Activated CD4-positive, alpha-beta memory T cell treated with anti-CD3 and anti-CD28 coated beads for 36 hours (primary cell): ENCODE measurements around the gene KRTAP19-4. TPM values are rescaled to one million over a fixed set of nuclear protein-coding genes. Genes with fewer than 3 reads are reported as not detected.
"Not testable (repeated sequence)": the region's sequence is repeated elsewhere in the genome, so short reads cannot be mapped to it uniquely, and the experiment has no call there.

Source experiments
- CTCF ChIA-PET: fragments of 350-600 bp; sonication (Branson Sonifier 250); formaldehyde crosslinking; loops from one replicate; lab custom pipeline; 2021; ENCODE audit warnings: antibody characterized with exemption, inconsistent platforms; lab: Charles Lee
- POLR2A ChIA-PET: fragments of 350-600 bp; sonication (Branson Sonifier 250); formaldehyde crosslinking; loops from one replicate; lab custom pipeline; 2021; ENCODE audit warnings: antibody characterized with exemption; lab: Charles Lee
- DNase-seq: peaks from one replicate; pipeline ENCODE4 v3.0.0-alpha.2; 2020
- H3K27ac Mint-ChIP-seq: one replicate; pipeline ENCODE4 v1.8.0; 2021; ENCODE audit warnings: mixed read lengths
- H3K27me3 Mint-ChIP-seq: one replicate; pipeline ENCODE4 v1.8.0; 2021; ENCODE audit warnings: mixed read lengths
- H3K36me3 Mint-ChIP-seq: one replicate; pipeline ENCODE4 v1.8.0; 2021; ENCODE audit warnings: mixed read lengths
- H3K4me1 Mint-ChIP-seq: one replicate; pipeline ENCODE4 v1.8.0; 2021; ENCODE audit warnings: low read depth, mixed read lengths
- H3K4me3 Mint-ChIP-seq: one replicate; pipeline ENCODE4 v1.8.0; 2021; ENCODE audit warnings: mild to moderate bottlenecking, mixed read lengths
- H3K9me3 Mint-ChIP-seq: one replicate; pipeline ENCODE4 v1.8.0; 2021; ENCODE audit warnings: mixed read lengths
- intact Hi-C: fragments of 100-400 bp; cut with micrococcal nuclease; formaldehyde crosslinking; loops from one replicate; pipeline ENCODE4 v1.15.1; 2023
- total RNA-seq, 2 experiments: library from RNA; stranded (reverse); gene quantifications; one replicate each; pipeline ENCODE4 v1.2.3, GENCODE V29; 2021

KRTAP19-4 gene
- total RNA-seq = not detected

GRCh38 chr21:30497065-30497464 lies at the start of gene KRTAP19-4:
KRTAP19-4 (minus strand) TSS chr21:30497165; CDS start chr21:30497110, 55 bp downstream.
- no peak within 1 kb of the TSS for H3K27ac Mint-ChIP-seq
- CTCF ChIA-PET = no interaction called here
- H3K36me3 Mint-ChIP-seq = no peaks in the 10 kb centered on the region
- H3K9me3 Mint-ChIP-seq = no peaks in the 10 kb centered on the region
- H3K27me3 Mint-ChIP-seq = peaks cover 2% of the 10 kb centered on the region
- POLR2A ChIA-PET = no interaction called here
- no peak for DNase-seq
- intact Hi-C loops = no loop called here
- no peaks in the 10 kb centered on the region for H3K4me1 Mint-ChIP-seq
- no peak within 1 kb of the TSS for H3K4me3 Mint-ChIP-seq

DNA sequence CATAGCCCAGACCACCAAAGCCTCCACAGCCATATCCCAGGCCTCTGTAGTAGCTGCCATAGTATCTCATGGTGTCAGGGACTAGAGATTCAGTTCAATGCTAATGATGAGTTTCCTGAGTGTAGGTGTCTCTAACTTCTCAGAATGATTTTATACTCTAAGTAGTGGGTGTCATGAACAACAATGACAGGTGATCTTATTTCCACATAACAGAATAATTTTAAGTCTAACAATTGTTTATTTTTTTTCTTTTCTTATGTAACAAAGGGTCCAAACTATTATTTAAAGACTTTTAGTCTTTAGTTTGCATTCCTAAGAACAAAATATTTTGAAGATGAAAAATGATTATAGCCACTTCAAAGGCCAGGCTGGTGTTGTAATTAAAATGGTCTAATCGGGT lies 44.8 kb upstream of the KRTAP19-4 start, which contains the start of gene KRTAP19-6:
Gene KRTAP19-6, minus strand, starts transcription at position 101 of the 400 bp plus-strand sequence. Its CDS starts 31 bp downstream, at position 70.
- no peak for DNase-seq
- H3K4me1 Mint-ChIP-seq = no peaks in the 10 kb centered on the region
- no peaks in the 10 kb centered on the region for H3K9me3 Mint-ChIP-seq
- no peak within 1 kb of the TSS for H3K27ac Mint-ChIP-seq
- no peaks in the 10 kb centered on the region for H3K36me3 Mint-ChIP-seq
- no peaks in the 10 kb centered on the region for H3K27me3 Mint-ChIP-seq
- H3K4me3 Mint-ChIP-seq = no peak within 1 kb of the TSS
- ChIA-PET POLR2A (no interaction called here), CTCF (no interaction called here)
- intact Hi-C loops = no loop called here

DNA sequence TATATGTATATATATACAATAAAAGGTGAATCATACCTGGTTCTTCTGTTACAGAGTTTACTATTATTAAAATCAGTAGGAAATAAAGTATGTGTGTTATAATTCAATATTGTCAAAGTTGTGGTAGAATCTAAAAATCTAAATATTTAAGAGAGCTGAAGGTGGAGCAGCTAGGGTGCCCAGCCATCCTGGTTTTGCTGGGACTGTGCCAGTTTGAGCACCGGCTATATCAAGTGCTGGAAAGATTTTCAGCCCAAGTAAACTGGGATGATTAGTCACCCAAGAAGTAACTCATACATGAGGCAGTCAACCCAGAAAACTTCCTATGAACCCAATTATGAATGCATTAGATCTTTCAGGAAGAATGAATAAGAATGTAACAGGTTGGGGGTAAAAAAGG lies 21.9 kb upstream of the KRTAP19-4 start:
- peaks cover 4% of the 10 kb centered on the region for H3K9me3 Mint-ChIP-seq
- H3K4me1 Mint-ChIP-seq = no peaks in the 10 kb centered on the region
- no peak for DNase-seq
- no peaks in the 10 kb centered on the region for H3K36me3 Mint-ChIP-seq
- intact Hi-C loops = no loop called here
- H3K4me3 Mint-ChIP-seq = no peak overlapping the region
- H3K27ac Mint-ChIP-seq = no peak overlapping the region
- CTCF ChIA-PET = no interaction called here
- POLR2A ChIA-PET = no interaction called here
- no peaks in the 10 kb centered on the region for H3K27me3 Mint-ChIP-seq

DNA sequence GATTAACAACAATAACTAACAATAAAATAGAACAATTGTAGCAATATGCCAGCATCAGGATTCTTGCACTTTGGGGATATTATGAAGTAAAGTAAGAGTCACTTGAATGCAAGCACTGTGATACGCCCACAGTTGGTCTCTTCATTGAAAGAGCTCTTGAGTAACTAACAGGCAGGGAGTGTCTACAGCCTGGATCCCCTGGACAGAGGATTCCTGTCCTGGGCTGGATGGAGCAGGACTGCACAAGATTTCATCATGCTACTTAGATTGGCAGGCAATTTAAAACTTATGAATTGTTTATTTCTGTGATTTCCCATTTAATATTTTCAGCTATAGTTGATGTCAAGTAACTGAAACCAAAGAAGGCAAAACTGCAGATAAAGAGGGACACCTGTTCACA lies 18.7 kb upstream of the KRTAP19-4 start:
- H3K4me1 Mint-ChIP-seq = no peaks in the 10 kb centered on the region
- CTCF ChIA-PET = no interaction called here
- no peaks in the 10 kb centered on the region for H3K27me3 Mint-ChIP-seq
- no peak overlapping the region for H3K27ac Mint-ChIP-seq
- POLR2A ChIA-PET = no interaction called here
- no peaks in the 10 kb centered on the region for H3K9me3 Mint-ChIP-seq
- H3K36me3 Mint-ChIP-seq = no peaks in the 10 kb centered on the region
- no peak for DNase-seq
- no peak overlapping the region for H3K4me3 Mint-ChIP-seq
- intact Hi-C loops = no loop called here

- peak; percentile 13 for DNase-seq
- H3K4me1 Mint-ChIP-seq, H3K27ac Mint-ChIP-seq, H3K27me3 Mint-ChIP-seq, H3K9me3 Mint-ChIP-seq, POLR2A ChIA-PET, H3K36me3 Mint-ChIP-seq, H3K4me3 Mint-ChIP-seq: not testable (repeated sequence)
- intact Hi-C loops = loop anchor here (1.0 kb wide), 2 partner anchors 229 to 581 kb away; no protein-coding TSS in a partner anchor
- CTCF ChIA-PET = interaction anchor here (0.9 to 2.0 kb wide), 8 partner anchors 12 to 582 kb away, joined by 3 to 7 read pairs (median 3); partner anchors contain the start of gene KRTAP19-3
These were observed 8.7 kb upstream of the KRTAP19-4 start for GRCh38 chr21:30505621-30506205.

DNA sequence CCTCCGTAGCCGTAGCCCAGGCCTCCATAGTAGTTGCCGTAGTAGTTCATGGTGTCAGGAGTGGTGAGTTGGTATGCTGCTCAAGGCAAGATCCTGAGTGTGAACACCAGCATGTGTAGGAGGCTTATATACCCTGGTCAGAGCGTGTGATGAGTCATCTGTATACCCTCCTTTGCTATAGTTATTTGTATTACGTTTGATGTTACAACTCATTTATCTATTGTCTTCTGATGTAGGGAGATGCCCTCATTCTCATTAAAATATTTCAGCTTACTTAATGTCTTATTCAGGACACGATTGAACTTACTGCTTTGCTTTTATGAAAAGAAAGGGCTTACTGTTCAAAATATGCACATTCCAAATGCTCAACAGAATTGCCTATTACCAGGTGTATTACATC lies 5.1 kb upstream of the KRTAP19-4 start, which contains the start of gene KRTAP19-5:
Gene KRTAP19-5, minus strand, starts transcription at position 101 of the 400 bp plus-strand sequence. Its CDS starts 51 bp downstream, at position 50.
- H3K27ac Mint-ChIP-seq = no peak within 1 kb of the TSS
- H3K4me3 Mint-ChIP-seq = no peak within 1 kb of the TSS
- no peaks in the 10 kb centered on the region for H3K9me3 Mint-ChIP-seq
- peaks cover 3% of the 10 kb centered on the region for H3K27me3 Mint-ChIP-seq
- H3K36me3 Mint-ChIP-seq = no peaks in the 10 kb centered on the region
- intact Hi-C loops = no loop called here
- no peak for DNase-seq
- POLR2A ChIA-PET = no interaction called here
- CTCF ChIA-PET = no interaction called here
- H3K4me1 Mint-ChIP-seq = no peaks in the 10 kb centered on the region

- peaks cover 2% of the 10 kb centered on the region for H3K9me3 Mint-ChIP-seq
- H3K36me3 Mint-ChIP-seq = no peaks in the 10 kb centered on the region
- no peak within 1 kb of the TSS for H3K4me3 Mint-ChIP-seq
- POLR2A ChIA-PET = no interaction called here
- no peaks in the 10 kb centered on the region for H3K27me3 Mint-ChIP-seq
- H3K27ac Mint-ChIP-seq = no peak within 1 kb of the TSS
- no peak for DNase-seq
- CTCF ChIA-PET = interaction anchor here (1.1 kb wide), 1 partner anchor 13 kb away, joined by 3 read pairs; no protein-coding TSS in a partner anchor
- intact Hi-C loops = no loop called here
- no peaks in the 10 kb centered on the region for H3K4me1 Mint-ChIP-seq
These were observed 5.0 kb downstream of the KRTAP19-4 start, which contains the start of gene KRTAP19-3 for GRCh38 chr21:30491963-30492428. KRTAP19-3 (minus strand) TSS chr21:30492013; CDS start chr21:30491957, 56 bp downstream.

- Mint-ChIP-seq H3K9me3 (peaks cover 23% of the 10 kb centered on the region), H3K27ac (no peak within 1 kb of the TSS), H3K36me3 (no peaks in the 10 kb centered on the region), H3K4me3 (no peak within 1 kb of the TSS), H3K4me1 (no peaks in the 10 kb centered on the region), H3K27me3 (no peaks in the 10 kb centered on the region)
- ChIA-PET POLR2A (interaction anchor here (0.6 kb wide), 1 partner anchor 8 kb away, joined by 3 read pairs; no protein-coding TSS in a partner anchor), CTCF (no interaction called here)
- DNase-seq = no peak
- intact Hi-C loops = no loop called here
These were observed 9.6 kb downstream of the KRTAP19-4 start, which contains the start of gene KRTAP19-2 for GRCh38 chr21:30487336-30487735. KRTAP19-2 (minus strand) TSS chr21:30487436; CDS start chr21:30487348, 88 bp downstream.

DNA sequence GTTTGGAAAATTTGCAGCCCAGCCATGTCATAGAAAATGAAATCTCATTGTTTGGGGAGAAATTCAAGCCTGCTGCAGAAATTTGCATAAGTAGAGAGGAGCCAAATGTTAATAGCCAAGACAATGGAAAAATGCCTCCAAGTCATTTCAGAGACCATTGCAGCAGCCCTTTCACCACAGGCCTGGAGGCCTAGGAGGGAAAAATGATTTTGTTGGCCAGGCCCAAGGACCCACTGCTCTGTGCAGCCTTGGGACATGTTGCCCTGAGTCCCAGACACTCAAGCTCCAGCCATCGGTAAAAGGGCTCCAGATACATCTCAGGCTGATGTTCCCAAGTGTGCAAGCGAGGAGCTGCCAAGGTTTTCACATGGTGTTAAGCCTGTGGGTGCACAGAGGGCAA lies 10.8 kb downstream of the KRTAP19-4 start:
- Mint-ChIP-seq H3K27me3 (no peaks in the 10 kb centered on the region), H3K27ac (no peak overlapping the region)
- POLR2A ChIA-PET = no interaction called here

GRCh38 chr21:30482130-30482529 lies 14.8 kb downstream of the KRTAP19-4 start:
- ChIA-PET CTCF (no interaction called here), POLR2A (no interaction called here)
- no peak for DNase-seq
- intact Hi-C loops = no loop called here
- Mint-ChIP-seq H3K36me3 (no peaks in the 10 kb centered on the region), H3K27ac (no peak overlapping the region), H3K9me3 (peaks cover 22% of the 10 kb centered on the region), H3K4me3 (no peak overlapping the region), H3K4me1 (no peaks in the 10 kb centered on the region), H3K27me3 (no peaks in the 10 kb centered on the region)

More for the DNA sequence above, 10.8 kb downstream of the KRTAP19-4 start:
- no peak for DNase-seq
- Mint-ChIP-seq H3K9me3 (peaks cover 23% of the 10 kb centered on the region), H3K4me1 (no peaks in the 10 kb centered on the region), H3K36me3 (no peaks in the 10 kb centered on the region), H3K4me3 (no peak overlapping the region)
- CTCF ChIA-PET = interaction anchor here (1.4 kb wide), 1 partner anchor 21 kb away, joined by 3 read pairs; no protein-coding TSS in a partner anchor
- intact Hi-C loops = no loop called here

DNA sequence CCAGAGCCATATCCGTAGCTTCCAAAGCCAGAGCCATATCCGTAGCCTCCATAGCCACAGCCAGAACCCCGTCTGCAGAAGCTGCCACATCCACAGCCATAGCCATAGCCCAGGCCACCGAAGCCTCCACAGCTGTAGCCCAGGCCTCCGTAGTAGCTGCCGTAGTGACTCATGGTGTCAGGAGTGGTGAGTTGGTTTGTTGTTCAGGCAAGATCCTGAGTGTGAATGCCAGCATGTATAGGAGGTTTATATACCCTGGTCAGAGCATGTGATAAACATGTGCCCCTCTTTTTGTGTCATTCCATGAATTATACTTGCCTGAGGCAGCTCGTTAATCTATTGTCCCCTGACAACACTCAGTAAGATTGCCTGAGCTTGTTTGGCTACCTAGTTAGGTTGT lies 16.8 kb downstream of the KRTAP19-4 start, which contains the start of gene KRTAP19-1:
Gene KRTAP19-1, minus strand, starts transcription at position 223 of the 400 bp plus-strand sequence. Its CDS starts 50 bp downstream, at position 173.
- Mint-ChIP-seq H3K27ac (no peak within 1 kb of the TSS), H3K36me3 (no peaks in the 10 kb centered on the region), H3K4me1 (no peaks in the 10 kb centered on the region), H3K4me3 (no peak within 1 kb of the TSS), H3K9me3 (peaks cover 3% of the 10 kb centered on the region), H3K27me3 (no peaks in the 10 kb centered on the region)
- ChIA-PET CTCF (no interaction called here), POLR2A (no interaction called here)
- no peak for DNase-seq
- intact Hi-C loops = no loop called here

DNA sequence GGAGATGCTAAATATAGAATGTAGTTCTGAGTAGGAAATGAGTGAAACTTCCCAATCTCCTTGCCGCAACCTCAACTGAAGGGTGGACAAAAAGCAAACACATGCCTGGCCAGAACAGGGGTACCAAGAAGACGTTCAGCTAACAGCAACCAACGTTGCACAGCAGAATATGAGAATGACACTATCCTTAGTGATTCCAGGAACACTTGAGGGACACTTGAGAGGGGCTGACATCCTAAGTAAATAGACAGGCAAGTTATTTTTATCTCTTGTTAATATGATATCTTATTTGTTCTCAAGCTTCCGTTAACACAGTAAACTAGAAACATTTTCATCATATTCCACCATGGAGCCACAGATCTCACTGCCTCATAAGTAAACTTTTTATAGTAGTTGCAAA lies 17.7 kb downstream of the KRTAP19-4 start:
- ChIA-PET CTCF (no interaction called here), POLR2A (interaction anchor here (0.6 kb wide), 1 partner anchor 8 kb away, joined by 3 read pairs; the partner anchor contains the start of gene KRTAP19-2)
- no peak for DNase-seq
- Mint-ChIP-seq H3K36me3 (no peaks in the 10 kb centered on the region), H3K9me3 (no peaks in the 10 kb centered on the region), H3K4me1 (no peaks in the 10 kb centered on the region), H3K4me3 (no peak overlapping the region), H3K27ac (no peak overlapping the region), H3K27me3 (no peaks in the 10 kb centered on the region)
- intact Hi-C loops = no loop called here
